Immature natural killer cell (primary cell): ENCODE results near the gene NFAM1. TPM values are rescaled to one million over a fixed set of nuclear protein-coding genes. Genes with fewer than 3 reads are reported as not detected.

Experiments used
- polyA plus RNA-seq, 3 donors: library from polyadenylated mRNA; unstranded; fragments of 300-500 nt; fragmentation: Illumina TruSeq; gene quantifications; one replicate each; pipeline ENCODE4 v1.2.3, GENCODE V29; 2021

The NFAM1 gene
- polyA plus RNA-seq, 3 donors from 2014 or later = 0.13 to 0.30 TPM; not detected in 1

Other genes with a start within 250 kb of the NFAM1 start
- gene TCF20, start 161.8 kb downstream of the NFAM1 start, polyA plus RNA-seq = 1 to 10 TPM in 2 of 3 donors, under 1 TPM in 1; 0.12 to 2.4 (median 1.4) TPM
- gene RRP7A, start 87.4 kb upstream of the NFAM1 start, polyA plus RNA-seq = 10 to 100 TPM; 54.3 to 78.2 (median 62.3) TPM
- 1 to 10 TPM in 1 of 3 donors, not detected in 2; 1.9 TPM for gene SERHL2, start 121.6 kb upstream of the NFAM1 start, polyA plus RNA-seq
- gene POLDIP3, start 182.5 kb upstream of the NFAM1 start, polyA plus RNA-seq = 10 to 100 TPM; 54.4 to 77.2 (median 73.6) TPM
- under 1 TPM in 1 of 3 donors, not detected in 2; 0.35 TPM for gene ATP5MGL, start 208.2 kb upstream of the NFAM1 start, polyA plus RNA-seq
- 100 to 1,000 TPM in 1 of 3 donors, 10 to 100 TPM in 2; 52.2 to 117 (median 77.7) TPM for gene CYB5R3, start 217.0 kb upstream of the NFAM1 start, polyA plus RNA-seq